Measurements from ENCODE around the gene SMDT1. TPM values are rescaled to one million over a fixed set of nuclear protein-coding genes. Genes with fewer than 3 reads are reported as not detected.
A peak's percentile ranks its signal among the peaks of the same experiment; 100 is the strongest.
"Not testable (repeated sequence)": the region's sequence is repeated elsewhere in the genome, so short reads cannot be mapped to it uniquely, and the experiment has no call there.

SMDT1 gene
- polyA plus RNA-seq, 1 experiment: 35.7 TPM

GRCh38 chr22:42070517-42071422, 8.7 kb upstream of the SMDT1 start, which contains the start of gene NAGA:
Gene NAGA (minus strand): TSS chr22:42070812. CDS start chr22:42070297, 515 bp downstream.
- H3K4me3 ChIP-seq (ENCODE audit: low read depth, low read length): peak within 1 kb of the TSS; percentile 51
- no peak for TF ChIP-seq CTCF (IDR thresholded peaks at IDR 0.05; ENCODE audit: insufficient read depth, low read depth, low read length)
- POLR2A ChIA-PET: no interaction called here
- DNase-seq (ENCODE audit: low read depth): peak; percentile 79
- peaks cover 6% of the 10 kb centered on the region for H3K36me3 ChIP-seq (ENCODE audit: control insufficient read depth, insufficient read depth, low read length)
- CTCF ChIA-PET: interaction anchor here (0.7 to 1.3 kb wide), 4 partner anchors 9 to 104 kb away, joined by 3 to 4 read pairs (median 3); partner anchors contain the start of gene SMDT1
- H3K27me3 ChIP-seq (ENCODE audit: control insufficient read depth, insufficient read depth, low read length): no peaks in the 10 kb centered on the region

- CTCF ChIA-PET: interaction anchor here (0.6 kb wide), 1 partner anchor 115 kb away, joined by 3 read pairs; no protein-coding TSS in a partner anchor
- H3K27me3 ChIP-seq (ENCODE audit: control insufficient read depth, insufficient read depth, low read length); H3K36me3 ChIP-seq (ENCODE audit: control insufficient read depth, insufficient read depth, low read length); POLR2A ChIA-PET; H3K4me3 ChIP-seq (ENCODE audit: low read depth, low read length); DNase-seq (ENCODE audit: low read depth): not testable (repeated sequence)
Measured at GRCh38 chr22:42071508-42071907, 8.0 kb upstream of the SMDT1 start.

GRCh38 chr22:42072606-42073330, 6.7 kb upstream of the SMDT1 start:
- Histone ChIP-seq H3K36me3 (ENCODE audit: control insufficient read depth, insufficient read depth, low read length) (peaks cover 9% of the 10 kb centered on the region), H3K27me3 (ENCODE audit: control insufficient read depth, insufficient read depth, low read length) (no peaks in the 10 kb centered on the region), H3K4me3 (ENCODE audit: low read depth, low read length) (no peak overlapping the region)
- TF ChIP-seq CTCF (IDR thresholded peaks at IDR 0.05; ENCODE audit: insufficient read depth, low read depth, low read length): no peak
- POLR2A ChIA-PET: no interaction called here
- DNase-seq (ENCODE audit: low read depth): no peak
- CTCF ChIA-PET: no interaction called here

- H3K27me3 ChIP-seq (ENCODE audit: control insufficient read depth, insufficient read depth, low read length): no peaks in the 10 kb centered on the region
- H3K36me3 ChIP-seq (ENCODE audit: control insufficient read depth, insufficient read depth, low read length): peaks cover 12% of the 10 kb centered on the region
- peak overlapping the region; percentile 82 for H3K4me3 ChIP-seq (ENCODE audit: low read depth, low read length)
- ChIA-PET CTCF (interaction anchor here (0.6 to 1.7 kb wide), 2 partner anchors 12 to 242 kb away, joined by 3 to 4 read pairs; no protein-coding TSS in a partner anchor), POLR2A (no interaction called here)
- TF ChIP-seq CTCF (IDR thresholded peaks at IDR 0.05; ENCODE audit: insufficient read depth, low read depth, low read length): no peak
- DNase-seq (ENCODE audit: low read depth): no peak
Measured at GRCh38 chr22:42073621-42074041, 5.9 kb upstream of the SMDT1 start.

- CTCF ChIA-PET: interaction anchor here (0.6 to 1.8 kb wide), 3 partner anchors 13 to 243 kb away, joined by 3 to 4 read pairs (median 4); no protein-coding TSS in a partner anchor
- DNase-seq (ENCODE audit: low read depth): no peak
- H3K27me3 ChIP-seq (ENCODE audit: control insufficient read depth, insufficient read depth, low read length): no peaks in the 10 kb centered on the region
- peaks cover 12% of the 10 kb centered on the region for H3K36me3 ChIP-seq (ENCODE audit: control insufficient read depth, insufficient read depth, low read length)
- peak; percentile 62 for TF ChIP-seq CTCF (IDR thresholded peaks at IDR 0.05; ENCODE audit: insufficient read depth, low read depth, low read length)
- peak within 1 kb of the TSS; percentile 82 for H3K4me3 ChIP-seq (ENCODE audit: low read depth, low read length)
- POLR2A ChIA-PET: no interaction called here
Measured at GRCh38 chr22:42074132-42074811, 5.2 kb upstream of the SMDT1 start, which contains the start of gene PHETA2. Gene PHETA2 (plus strand): TSS chr22:42074248. CDS start chr22:42077294, 3,046 bp downstream.
